K562 (cell line): ENCODE measurements around the gene DRICH1. TPM values are rescaled to one million over a fixed set of nuclear protein-coding genes. Genes with fewer than 3 reads are reported as not detected.

Experiments
- ATAC-seq: fragments of 200-7000 bp; cut with Tn5 transposase; 3 replicates; pipeline ENCODE4 v1.9.1; 2020; ENCODE audit warnings: moderate library complexity
- BruUV-seq: library from RNA; stranded (reverse); fragments of 400-500 nt; replicated peaks from 2 replicates; lab custom pipeline; 2021; lab: Mats Ljungman, UMichigan
- CTCF ChIA-PET: fragments of 300-600 bp; formaldehyde crosslinking; extraction: SDS; loops from one replicate; lab custom pipeline; 2021; ENCODE audit warnings: low intra/inter-chr PET ratio; lab: Yijun Ruan, JAX
- POLR2A ChIA-PET: fragments of 300-600, 350-650 bp; sonication (Branson Sonifier 250); formaldehyde crosslinking; extraction: SDS; loops from one replicate; lab custom pipeline; 2021; ENCODE audit warnings: antibody characterized with exemption, inconsistent platforms; lab: Yijun Ruan, JAX
- DNase-seq, 4 experiments: peaks; one replicate each; pipeline versions ENCODE4 v3.0.0 to v3.0.0-alpha.2; 2011 to 2018; ENCODE audit warnings: low spot score in 3 of 4, mixed read lengths in 3 of 4; ENCODE audit errors: extremely low read depth in 1 of 4
- FAIRE-seq: peaks from 2 replicates; lab custom pipeline; 2011; peaks lifted over from hg19 to GRCh38; lab: Jason Lieb, UNC
- H2AFZ ChIP-seq: 2 replicates; pipeline ENCODE4 v1.6.0; 2011; ENCODE audit warnings: low read depth, low read length, control low read depth, inconsistent platforms
- H3K27ac ChIP-seq: fragments of 200-600 bp; 3 replicates; pipeline ENCODE4 v1.8.0; 2011; ENCODE audit warnings: low read depth, mild to moderate bottlenecking, control low read depth, inconsistent platforms, low read length, moderate library complexity, mixed read lengths; ENCODE audit errors: extremely low read depth
- H3K27me3 ChIP-seq, 2 experiments: fragments of 300-600 bp in 1 of 2; 2 replicates in 1 of 2; 3 replicates in 1 of 2; pipeline versions ENCODE4 v1.6.0 to v1.8.0; 2011; ENCODE audit warnings: inconsistent platforms in 2 of 2, low read length in 2 of 2, mild to moderate bottlenecking in 1 of 2, mixed read lengths in 1 of 2, moderate library complexity in 1 of 2; ENCODE audit not compliant: control insufficient read depth in 2 of 2, insufficient read depth in 2 of 2
- H3K36me3 ChIP-seq: fragments of 300-600 bp; 3 replicates; pipeline ENCODE4 v1.8.0; 2011; ENCODE audit warnings: mild to moderate bottlenecking, low read length, inconsistent platforms; ENCODE audit not compliant: control insufficient read depth, insufficient read depth
- H3K4me1 ChIP-seq, 2 experiments: fragments of 200-600 bp in 1 of 2; replicated peaks in 1 of 2; 2 replicates in 1 of 2; 3 replicates in 1 of 2; pipeline versions ENCODE4 v1.5.1 to v1.8.0; 2011; ENCODE audit warnings: inconsistent platforms in 2 of 2, low read length in 2 of 2, mild to moderate bottlenecking in 1 of 2, mixed read lengths in 1 of 2, moderate library complexity in 1 of 2; ENCODE audit not compliant: control insufficient read depth in 2 of 2, insufficient read depth in 2 of 2
- H3K4me2 ChIP-seq: 2 replicates; pipeline ENCODE4 v1.6.1; 2011; ENCODE audit warnings: low read length, control low read depth, inconsistent platforms, mixed read lengths; ENCODE audit not compliant: insufficient read depth
- H3K4me3 ChIP-seq: fragments of 200-600 bp; sonication (generic), shearing (Covaris generic); 2 replicates; pipeline ENCODE4 v1.5.1; 2016; ENCODE audit warnings: control low read depth, inconsistent platforms
- H3K79me2 ChIP-seq: fragments of 200-600 bp; 3 replicates; pipeline ENCODE4 v1.8.0; 2011; ENCODE audit warnings: low read length, inconsistent platforms; ENCODE audit not compliant: control insufficient read depth, insufficient read depth
- H3K9ac ChIP-seq, 2 experiments: 2 replicates each; pipeline versions ENCODE4 v1.6.0 to v1.6.1; 2011; ENCODE audit warnings: low read depth in 2 of 2, low read length in 2 of 2, control low read depth in 1 of 2, inconsistent platforms in 1 of 2, mild to moderate bottlenecking in 1 of 2, mixed read lengths in 1 of 2; ENCODE audit not compliant: insufficient read depth in 1 of 2
- H3K9me1 ChIP-seq: one replicate; pipeline ENCODE4 v1.6.0; 2011; ENCODE audit warnings: inconsistent platforms, mild to moderate bottlenecking, low read length, moderate library complexity; ENCODE audit not compliant: control insufficient read depth, insufficient read depth
- H3K9me3 ChIP-seq: replicated peaks from 2 replicates; pipeline ENCODE4 v1.5.1; 2011; ENCODE audit warnings: low read depth, low read length, inconsistent platforms; ENCODE audit not compliant: control insufficient read depth, insufficient read depth
- H4K20me1 ChIP-seq: replicated peaks from 2 replicates; pipeline ENCODE4 v1.6.1; 2011; ENCODE audit warnings: low read length, inconsistent platforms, mixed read lengths; ENCODE audit not compliant: control insufficient read depth, insufficient read depth
- AFF1 ChIP-seq, 2 experiments: fragments of 450-650 bp; IDR thresholded peaks; 2 replicates each; pipeline ENCODE4 v1.6.1; 2018; ENCODE audit warnings: mild to moderate bottlenecking in 2 of 2, low read depth in 1 of 2; ENCODE audit not compliant: partially characterized antibody in 2 of 2
- BACH1 ChIP-seq: fragments of 200-800 bp; sonication (Bioruptor generic); IDR thresholded peaks from 2 replicates; pipeline ENCODE4 v1.6.1; 2016; ENCODE audit warnings: missing genetic modification characterization, missing compliant biosample characterization
- HSF4 ChIP-seq: fragments of 250-450 bp; sonication (Bioruptor Pico); IDR thresholded peaks from 2 replicates; pipeline ENCODE4 v2.1.2; 2022; ENCODE audit warnings: mild to moderate bottlenecking, moderate library complexity, borderline replicate concordance
- NFRKB ChIP-seq: fragments of 450-650 bp; IDR thresholded peaks from 2 replicates; pipeline ENCODE4 v1.6.1; 2016; ENCODE audit warnings: low read depth
- NRF1 ChIP-seq, 2 experiments: fragments of 450-650 bp; IDR thresholded peaks in 1 of 2; conservative IDR thresholded peaks in 1 of 2; 2 replicates each; pipeline ENCODE4 v1.6.1; 2014; ENCODE audit warnings: mild to moderate bottlenecking in 2 of 2
- PRPF4 ChIP-seq: fragments of 200-400 bp; formaldehyde crosslinking; IDR thresholded peaks from one replicate; pipeline ENCODE4 v1.6.1; 2017; ENCODE audit warnings: low read length, low read depth, mild to moderate bottlenecking; ENCODE audit not compliant: insufficient read depth, poor library complexity, severe bottlenecking
- PYGO2 ChIP-seq: fragments of 450-650 bp; IDR thresholded peaks from 2 replicates; pipeline ENCODE4 v1.6.1; 2016; ENCODE audit warnings: mild to moderate bottlenecking, missing genetic modification characterization, moderate library complexity, missing compliant biosample characterization
- SIRT6 ChIP-seq: IDR thresholded peaks from one replicate; pipeline ENCODE4 v1.6.1; 2012; ENCODE audit warnings: low read depth, mild to moderate bottlenecking, control low read depth, inconsistent platforms, low read length, moderate library complexity
- SNAPC5 ChIP-seq: fragments of 250-450 bp; sonication (Bioruptor Pico); IDR thresholded peaks from 2 replicates; pipeline ENCODE4 v1.8.0; 2021; ENCODE audit warnings: moderate library complexity, mild to moderate bottlenecking, inconsistent platforms
- SRSF3 ChIP-seq: fragments of 200-400 bp; formaldehyde crosslinking; IDR thresholded peaks from 2 replicates; pipeline ENCODE4 v1.6.1; 2016; ENCODE audit warnings: mild to moderate bottlenecking, low read length, moderate library complexity; ENCODE audit not compliant: insufficient read depth
- TAF1 ChIP-seq: IDR thresholded peaks from 2 replicates; pipeline ENCODE4 v1.6.1; 2011; ENCODE audit warnings: mild to moderate bottlenecking, low read length, moderate library complexity; ENCODE audit not compliant: insufficient read depth, control insufficient read depth, severe bottlenecking; ENCODE audit errors: extremely low read depth
- ZNF449 ChIP-seq: fragments of 250-450 bp; sonication (Bioruptor Pico); IDR thresholded peaks from 2 replicates; pipeline ENCODE4 v1.8.0; 2022; ENCODE audit warnings: moderate library complexity, mild to moderate bottlenecking, inconsistent platforms
- ZNF766 ChIP-seq: fragments of 200-800 bp; sonication (Bioruptor generic); conservative IDR thresholded peaks from 2 replicates; pipeline ENCODE4 v1.6.1; 2016; ENCODE audit warnings: missing genetic modification characterization, missing compliant biosample characterization
- WGBS: fragments of 100-300 bp; shearing (Covaris generic); methylation state at CpG from one replicate; pipeline ENCODE4 v1.1.6; 2016; ENCODE audit warnings: low coverage, mixed read lengths; ENCODE audit not compliant: insufficient coverage; ENCODE audit errors: missing lambda C conversion rate; 5-methylcytosine and 5-hydroxymethylcytosine counted together
- in situ Hi-C: fragments of 300-500 bp; cut with MboI; formaldehyde crosslinking; loops from 4 replicates; pipeline ENCODE4 v1.15.0; 2018; ENCODE audit warnings: inconsistent platforms, mixed read lengths
- intact Hi-C: fragments of 100-400 bp; cut with micrococcal nuclease; formaldehyde crosslinking; loops from 2 replicates; pipeline ENCODE4 v1.14.2; 2022
- polyA plus RNA-seq, 8 experiments: library from polyadenylated mRNA; depleted of rRNA in 4 of 8; stranded (reverse) in 5 of 8; unstranded in 3 of 8; fragments of >200 nt; fragmentation: Nextera tagmentation in 2 of 8; fragmentation: Illumina TruSeq in 1 of 8; extraction: Ambion mirVana in 2 of 8; extraction: Trizol in 1 of 8; gene quantifications; 2 replicates each; pipeline versions ENCODE4 v1.2.1 to v1.2.3, GENCODE V29; 2011 to 2014; ENCODE audit warnings: inconsistent platforms in 1 of 8, missing spikeins in 1 of 8
- total RNA-seq, 7 experiments: library from RNA; depleted of rRNA in 6 of 7; stranded (reverse); fragments of >200 nt in 6 of 7; fragmentation: Illumina TruSeq in 2 of 7; extraction: Trizol in 2 of 7; gene quantifications; 2 replicates each; pipeline versions ENCODE4 v1.2.1 to v1.2.3, GENCODE V29; 2011 to 2021; ENCODE audit warnings: low replicate concordance in 1 of 7

The DRICH1 gene
- total and polyA plus RNA-seq, 9 of the 15 experiments (the other 6 are each of a cell fraction or from before 2014, with no cell fraction given), result 0.07 to 0.36 (median 0.14) TPM; not detected in 2

GRCh38 chr22:23566705-23567475 is 65.2 kb downstream of the DRICH1 start:
- ChIA-PET POLR2A (interaction anchor here (0.6 kb wide), 1 partner anchor 40 kb away, joined by 4 read pairs; no protein-coding TSS in a partner anchor), CTCF (no interaction called here)
- Histone ChIP-seq H3K4me2 (no peak overlapping the region), H3K27me3 (peaks cover 0 to 30% of the 10 kb centered on the region in 2 experiments; a peak in 3 of 5 replicates), H3K9ac (no peak overlapping the region), H4K20me1 (no peaks in the 10 kb centered on the region), H3K36me3 (no peaks in the 10 kb centered on the region), H3K79me2 (no peaks in the 10 kb centered on the region), H3K4me1 (peaks cover 0 to 9% of the 10 kb centered on the region in 2 experiments; a peak in 2 of 5 replicates), H3K9me1 (no peaks in the 10 kb centered on the region), H2AFZ (no peak overlapping the region), H3K9me3 (no peaks in the 10 kb centered on the region), H3K27ac (no peak overlapping the region), H3K4me3 (no peak overlapping the region)
- ATAC-seq, result no peak
- no TSS peak for BruUV-seq
- 25% methylated on average over 17 of the region's 37 CpGs for WGBS
- FAIRE-seq, result no peak
- TF ChIP-seq NRF1 (conservative IDR thresholded peaks at IDR 0.05 in 1 of 2, IDR thresholded peaks at IDR 0.05 in 1 of 2) (no peak), SNAPC5 (CRISPR knock-in tag) (no peak), TAF1 (no peak), BACH1 (tag) (no peak), ZNF766 (CRISPR knock-in tag) (no peak), ZNF449 (CRISPR knock-in tag) (no peak), HSF4 (no peak), AFF1 (IDR thresholded peaks at IDR 0.05; ENCODE audit: low read depth in 1 of 2, partially characterized antibody in 2 of 2) (no peak), PRPF4 (no peak), PYGO2 (tag) (no peak), SIRT6 (no peak), SRSF3 (no peak), NFRKB (no peak)
- no peak for DNase-seq
- in situ Hi-C loops (no loop called here), intact Hi-C loops (no loop called here)
